GM21381 (cell line): ENCODE measurements around the gene AKR1C3.
"Not testable (repeated sequence)": the region's sequence is repeated elsewhere in the genome, so short reads cannot be mapped to it uniquely, and the experiment has no call there.

Experiments used
- ATAC-seq: cut with Tn5 transposase; IDR thresholded peaks from one replicate; pipeline ENCODE4 v1.9.1; 2021; ENCODE audit warnings: mild to moderate bottlenecking, moderate library complexity; ENCODE audit not compliant: unreplicated experiment

AKR1C3 gene

DNA sequence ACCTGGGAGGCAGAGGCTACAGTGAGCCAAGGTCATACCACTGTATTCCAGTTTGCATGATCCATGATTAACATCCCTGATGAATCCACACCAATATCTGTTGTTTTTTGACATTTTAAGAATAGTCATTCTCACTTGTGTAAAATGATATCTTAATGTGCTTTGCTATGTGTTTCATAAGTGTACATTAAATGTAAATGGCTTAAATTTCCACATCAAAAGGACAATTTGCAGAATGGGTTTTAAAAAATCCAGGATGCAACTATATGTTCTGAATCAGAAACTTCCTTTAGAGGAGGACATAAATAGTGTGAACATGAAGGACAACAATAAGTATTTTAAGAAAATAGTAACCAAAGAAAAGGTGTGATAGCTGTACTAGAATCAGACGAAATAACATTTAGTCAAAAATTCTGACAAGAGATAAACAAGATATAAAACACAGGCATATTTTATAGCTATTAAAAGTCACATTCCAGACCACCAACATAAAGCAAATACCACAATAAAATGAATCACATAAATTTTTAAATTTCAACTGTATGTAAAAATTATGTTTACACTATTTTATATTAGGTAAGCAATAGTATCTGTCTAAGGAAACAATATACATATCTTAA is 42.4 kb downstream of the AKR1C3 start:
- no peak for ATAC-seq

DNA sequence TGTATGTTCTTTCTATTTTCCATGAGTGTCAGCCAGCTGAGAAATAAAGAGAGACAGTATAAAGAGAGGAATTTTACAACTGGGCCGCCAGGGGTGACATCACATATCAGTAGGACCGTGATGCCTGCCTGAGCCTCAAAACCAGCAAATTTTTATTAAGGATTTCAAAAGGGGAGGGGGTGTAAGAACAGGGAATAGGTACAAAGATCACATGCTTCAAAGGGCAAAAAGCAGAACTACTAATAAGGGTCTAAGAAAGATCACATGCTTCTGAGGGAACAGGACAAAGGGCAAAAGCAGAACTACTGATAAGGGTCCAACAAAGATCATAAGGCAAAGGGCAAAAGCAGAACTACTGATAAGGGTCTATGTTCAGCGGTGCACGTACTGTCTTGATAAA is 43.5 kb downstream of the AKR1C3 start:
- ATAC-seq = not testable (repeated sequence)

DNA sequence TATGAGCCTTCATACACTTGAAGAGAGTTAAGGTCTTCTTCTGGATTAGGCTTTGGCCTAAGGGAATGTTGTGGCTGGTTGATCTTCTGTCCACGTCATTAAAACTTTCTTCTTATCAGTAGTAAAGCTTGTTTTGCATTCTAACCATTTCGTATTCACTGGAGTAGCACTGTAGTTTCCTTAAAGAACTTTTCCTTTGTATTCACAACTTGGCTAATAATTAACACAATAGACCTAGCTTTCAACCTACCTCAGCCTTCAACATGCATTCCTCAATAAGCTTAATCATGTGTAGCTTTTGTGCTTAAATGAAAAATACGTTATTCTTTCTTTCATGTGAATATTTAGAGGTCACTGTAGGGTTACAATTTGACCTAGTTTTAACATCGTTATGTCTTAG is 48.0 kb downstream of the AKR1C3 start:
- no peak for ATAC-seq

DNA sequence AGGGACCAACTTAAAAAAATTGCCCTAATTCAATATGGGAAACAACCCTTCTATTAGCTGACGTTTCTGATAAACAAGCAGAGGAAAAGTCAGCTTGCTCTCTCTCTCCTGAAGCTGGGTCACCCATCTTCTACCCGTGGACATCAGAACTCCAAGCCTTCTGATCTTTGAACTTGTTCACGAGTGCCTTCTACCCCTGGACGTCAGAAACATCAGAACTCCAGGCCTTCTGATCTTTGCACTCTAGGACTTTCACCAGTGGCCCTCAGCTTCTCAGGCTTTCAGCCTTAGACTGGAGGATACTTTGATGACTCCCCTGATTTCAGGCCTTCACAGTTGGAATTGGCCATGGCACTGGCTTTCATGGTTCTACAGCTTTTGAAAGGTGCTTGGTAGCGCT is 48.9 kb downstream of the AKR1C3 start:
- no peak for ATAC-seq

DNA sequence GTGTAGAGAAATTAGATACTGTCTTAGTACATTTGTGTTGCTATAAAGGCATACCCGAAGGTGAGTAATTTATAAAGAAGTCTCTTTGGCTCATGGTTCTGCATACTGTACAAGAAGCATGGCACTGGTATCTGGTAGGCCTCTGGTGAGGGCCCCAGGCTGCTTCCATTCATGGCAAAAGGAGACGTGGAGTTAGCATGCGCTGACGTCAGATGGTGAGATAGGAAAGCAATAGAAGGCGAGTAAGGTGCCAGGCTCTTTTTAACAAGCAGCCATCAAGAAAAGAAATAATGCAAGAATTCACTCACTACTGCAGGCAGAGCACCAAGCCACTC is 52.7 kb downstream of the AKR1C3 start:
- no peak for ATAC-seq

DNA sequence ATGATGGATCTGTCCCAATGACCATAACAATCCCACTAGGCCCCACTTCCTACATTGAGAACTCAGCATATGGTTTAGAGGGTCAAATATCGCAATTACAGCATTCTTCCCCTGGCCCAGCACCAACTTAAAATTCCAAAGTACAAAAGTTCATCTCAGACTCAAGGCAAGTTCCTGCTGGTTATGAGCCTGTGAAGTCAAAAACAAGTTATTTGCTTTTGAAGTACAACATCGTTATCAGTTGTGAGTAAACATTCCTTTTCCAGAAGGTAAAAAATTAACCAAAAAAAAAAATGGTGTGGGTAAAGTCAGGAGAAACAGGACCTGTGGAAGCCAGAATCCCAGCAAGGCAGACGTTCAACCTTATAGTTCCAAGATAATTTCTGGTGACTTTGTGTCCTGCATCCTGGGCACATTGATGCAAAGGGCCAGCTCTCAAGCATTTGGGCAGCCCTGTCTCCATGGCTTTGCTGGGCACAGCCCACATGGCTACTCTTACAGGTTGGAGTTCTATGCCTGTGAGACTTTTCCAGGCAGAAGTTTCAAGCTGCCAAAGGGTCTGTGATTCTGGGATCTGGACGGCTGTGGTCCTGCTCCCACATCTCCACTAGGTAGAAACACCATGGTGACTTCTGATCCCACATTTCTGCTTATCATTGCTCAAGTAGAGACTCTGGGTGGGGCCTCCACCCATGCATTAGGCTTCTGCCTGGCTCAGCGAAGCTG is 53.2 kb downstream of the AKR1C3 start:
- no peak for ATAC-seq

DNA sequence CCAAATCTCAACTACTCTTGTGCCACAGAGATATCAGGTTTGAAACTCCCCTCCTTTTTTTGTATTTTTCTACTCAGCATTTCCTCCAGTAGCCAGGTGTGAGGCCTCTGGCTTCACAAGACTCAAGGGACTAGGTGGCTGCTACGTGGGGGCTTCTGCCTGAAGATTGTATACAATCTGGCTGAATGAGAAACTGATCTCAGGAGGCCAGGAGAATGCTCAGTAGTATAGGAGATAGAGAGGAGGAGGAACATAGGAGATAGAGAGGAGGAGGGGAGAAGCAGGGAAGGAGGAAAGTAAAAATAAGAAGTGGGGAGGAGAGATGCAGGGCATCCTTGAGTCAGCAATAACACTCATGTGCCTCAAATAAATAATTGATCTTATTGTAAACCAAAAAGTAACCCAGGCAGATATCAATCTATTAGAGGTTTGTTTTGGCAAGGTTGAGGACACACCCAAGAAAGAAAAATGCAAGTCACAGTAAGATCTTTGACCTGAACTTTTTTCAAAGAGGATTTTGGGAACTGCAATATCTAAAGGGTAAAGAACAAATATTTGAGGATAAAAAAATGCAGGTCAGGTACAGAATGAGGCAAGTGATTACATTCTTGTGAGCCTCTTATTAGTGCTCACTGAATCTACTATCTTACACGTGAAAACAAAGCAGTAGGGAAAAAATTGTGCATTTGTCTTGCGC is 53.9 kb downstream of the AKR1C3 start:
- no peak for ATAC-seq

DNA sequence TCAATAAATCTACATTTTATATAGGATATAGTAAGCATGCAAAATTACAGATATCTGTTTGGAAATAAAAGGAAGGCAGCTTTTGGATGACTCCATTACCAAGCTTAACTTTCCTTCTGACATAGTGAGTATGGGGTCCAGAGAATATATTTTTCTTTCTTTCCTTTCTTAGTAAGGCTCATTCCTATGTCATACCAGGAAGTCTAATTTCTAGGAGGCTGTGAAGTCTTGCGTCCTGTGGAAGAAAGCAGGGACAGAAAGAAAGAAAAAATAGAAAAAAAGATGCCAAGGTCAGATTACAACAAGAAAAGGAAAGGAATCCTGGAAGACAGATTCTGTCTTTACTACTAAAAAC is 54.4 kb downstream of the AKR1C3 start:
- no peak for ATAC-seq

DNA sequence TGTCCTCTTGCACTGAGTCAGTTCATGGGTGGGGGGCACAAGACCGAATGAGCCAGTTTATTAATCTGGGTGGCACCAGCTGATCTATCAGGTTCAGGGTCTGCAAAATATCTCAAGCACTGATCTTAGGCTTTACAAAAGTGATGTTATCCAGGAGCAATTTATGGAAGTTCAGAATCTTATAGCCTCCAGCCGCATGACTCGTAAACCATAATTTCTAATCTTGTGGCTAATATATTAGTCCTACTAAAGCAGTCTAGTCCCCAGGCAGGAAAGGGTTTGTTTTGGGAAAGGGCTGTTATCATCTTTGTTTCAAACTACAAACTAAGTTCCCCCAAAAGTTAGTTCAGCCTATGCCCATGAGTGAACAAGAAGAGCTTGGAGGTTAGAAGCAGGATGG is 56.9 kb downstream of the AKR1C3 start:
- ATAC-seq = no peak

DNA sequence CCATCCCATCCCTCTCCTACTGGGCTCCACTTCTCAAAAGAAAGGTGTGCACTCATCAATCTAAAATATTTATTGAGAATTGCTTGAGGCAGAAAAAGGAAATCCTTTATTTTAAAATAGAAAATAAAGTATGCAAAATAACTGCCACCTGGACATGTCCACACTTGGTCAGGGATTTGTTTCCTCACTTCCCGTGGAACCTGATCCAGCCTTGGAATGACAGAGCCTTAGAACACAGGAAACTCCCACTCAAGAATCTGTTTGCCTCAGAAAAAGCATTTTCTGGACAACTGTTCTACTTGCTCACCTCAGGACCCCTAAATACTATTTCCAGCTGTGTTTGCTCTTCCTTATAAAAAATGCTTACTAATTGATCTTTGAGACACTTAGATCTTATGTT is 61.7 kb downstream of the AKR1C3 start:
- ATAC-seq = no peak
